ENCODE measurements around the gene EPHA4. TPM values are rescaled to one million over a fixed set of nuclear protein-coding genes. Genes with fewer than 3 reads are reported as not detected.
A peak's percentile ranks its signal among the peaks of the same experiment; 100 is the strongest.

EPHA4 gene
- 0.41 TPM in 1 of 2 replicates, not detected in the other for total RNA-seq (2014; rRNA removed; shearing (Covaris generic))

DNA sequence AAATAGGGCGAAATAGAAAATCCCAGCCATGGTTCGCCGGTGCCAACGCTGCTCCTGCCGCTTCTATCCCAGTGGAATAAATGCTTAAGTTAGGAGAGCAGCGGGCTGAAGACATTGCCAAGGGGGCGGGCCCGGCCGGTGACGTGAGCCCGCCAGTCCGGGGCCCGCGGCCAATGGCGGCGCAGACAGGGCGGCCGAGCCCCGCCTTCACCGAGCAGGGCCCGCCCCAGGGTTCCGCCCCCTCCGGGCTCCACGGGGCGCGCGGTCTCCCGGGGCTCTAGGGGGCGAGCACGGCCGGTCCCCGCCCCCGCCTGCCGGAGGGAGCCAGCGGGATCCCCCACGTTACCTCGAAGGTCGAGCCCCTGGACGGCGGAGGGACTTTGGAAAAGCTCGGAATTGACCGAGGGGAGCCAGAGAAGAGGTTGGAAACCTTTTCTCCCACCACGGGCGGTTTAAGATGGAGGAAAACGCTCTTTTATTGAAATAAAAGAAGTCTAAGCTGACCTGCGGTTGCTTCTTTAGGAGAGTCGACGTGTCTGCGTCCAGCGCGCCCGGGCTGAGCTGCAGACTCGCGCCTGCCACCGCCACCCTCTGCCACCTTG lies at the start of gene EPHA4:
Gene EPHA4 (minus strand): TSS at position 86 of the 602 bp plus-strand sequence. CDS start 56 bp downstream, at position 30.
- DNase-seq (ENCODE audit: low spot score): peak; percentile 68

DNA sequence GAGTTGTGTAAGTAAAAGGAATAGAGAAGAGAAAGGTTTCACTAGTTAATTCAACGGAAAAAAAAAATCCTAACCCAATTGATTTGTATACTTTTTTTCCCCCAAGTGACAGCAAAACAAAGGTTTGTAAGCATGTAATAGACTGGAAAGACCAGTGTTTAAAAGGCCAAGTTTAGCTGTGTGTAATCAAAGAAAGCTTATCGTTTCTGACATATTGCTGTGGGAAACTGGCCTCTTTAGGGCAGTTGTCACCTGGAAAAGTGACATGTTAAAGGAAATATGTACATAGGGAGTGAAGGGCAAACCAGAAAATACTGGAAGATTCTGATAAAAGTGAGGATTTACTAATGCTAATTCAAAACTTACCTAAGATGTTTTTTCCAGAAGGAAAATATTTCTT lies 45.9 kb upstream of the EPHA4 start:
- DNase-seq (ENCODE audit: low spot score): no peak

DNA sequence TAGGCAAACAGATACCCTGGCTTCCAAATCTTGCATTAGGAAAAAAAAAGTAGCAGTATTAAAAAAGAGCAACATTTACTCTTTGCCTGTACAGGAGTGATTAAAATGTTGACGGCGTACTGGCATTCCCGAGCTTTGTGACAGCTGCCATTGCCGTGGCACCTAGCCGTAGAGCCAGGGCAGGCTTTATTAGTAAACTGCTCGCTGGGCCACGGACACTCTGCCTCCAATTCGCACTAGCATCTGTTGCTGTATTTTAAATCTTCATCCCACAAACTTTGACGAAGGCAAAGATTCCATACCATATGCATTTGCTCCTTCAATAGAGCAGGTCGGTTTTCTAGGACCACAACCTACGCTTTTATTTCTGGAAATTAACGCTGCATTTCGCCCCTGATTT lies 44.5 kb upstream of the EPHA4 start:
- no peak for DNase-seq (ENCODE audit: low spot score)

DNA sequence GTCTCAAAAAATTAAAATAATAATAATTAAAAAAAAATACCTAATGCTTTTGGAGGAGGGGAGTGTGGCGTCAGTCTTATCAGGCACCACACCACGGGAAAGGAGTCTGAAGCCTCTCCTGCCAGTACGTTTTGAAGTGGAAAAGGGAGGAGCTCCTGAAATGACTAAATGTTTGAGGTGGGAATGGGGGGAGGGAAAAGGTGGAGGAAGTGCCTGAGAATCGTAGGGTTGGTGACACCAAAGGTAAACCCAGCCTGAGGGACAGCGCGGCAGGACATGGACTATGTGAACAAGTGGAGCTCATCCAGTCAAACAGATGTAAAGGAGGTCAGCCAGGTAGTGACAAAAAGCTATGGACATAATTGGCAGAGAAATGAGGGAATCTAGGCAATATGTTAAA lies 42.2 kb upstream of the EPHA4 start:
- DNase-seq (ENCODE audit: low spot score): no peak

DNA sequence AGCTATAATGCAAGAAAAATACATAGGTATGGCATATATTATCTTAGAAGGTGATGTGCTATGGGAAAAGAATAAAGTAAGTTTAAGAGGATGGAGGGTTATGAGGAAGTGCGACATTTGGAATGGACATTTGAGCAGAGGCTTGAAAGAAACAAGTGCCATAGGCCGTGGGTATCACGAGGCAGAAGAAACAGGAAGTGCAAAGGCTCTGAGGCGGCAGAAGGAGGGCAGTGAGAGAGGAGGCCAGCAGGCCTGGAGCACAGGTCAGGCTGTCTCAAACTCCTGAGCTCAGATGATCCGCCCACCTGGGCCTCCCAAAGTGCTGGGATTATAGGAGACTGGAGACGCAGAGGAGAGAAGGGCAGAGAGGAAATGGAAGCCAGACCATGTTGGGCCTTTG lies 40.7 kb upstream of the EPHA4 start:
- DNase-seq (ENCODE audit: low spot score): no peak

DNA sequence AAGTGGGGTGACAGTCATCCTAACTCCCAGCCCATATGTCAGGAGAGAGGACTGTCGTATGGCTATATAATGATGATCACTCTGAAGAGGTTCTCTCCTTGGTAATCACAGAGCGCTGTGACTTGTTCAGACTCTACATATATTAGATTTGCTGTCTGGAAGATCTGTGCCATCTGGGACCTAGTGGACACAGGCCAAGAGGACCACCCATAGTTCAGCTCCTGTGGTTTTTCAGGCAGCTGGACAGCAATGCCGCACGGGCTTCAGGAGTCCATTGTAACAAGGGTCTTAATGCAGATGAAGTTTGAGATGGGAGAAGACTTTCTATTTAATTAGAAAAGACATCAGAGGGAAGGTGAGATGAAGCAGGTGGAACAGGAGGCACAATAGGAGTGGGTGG lies 40.1 kb upstream of the EPHA4 start:
- no peak for DNase-seq (ENCODE audit: low spot score)

DNA sequence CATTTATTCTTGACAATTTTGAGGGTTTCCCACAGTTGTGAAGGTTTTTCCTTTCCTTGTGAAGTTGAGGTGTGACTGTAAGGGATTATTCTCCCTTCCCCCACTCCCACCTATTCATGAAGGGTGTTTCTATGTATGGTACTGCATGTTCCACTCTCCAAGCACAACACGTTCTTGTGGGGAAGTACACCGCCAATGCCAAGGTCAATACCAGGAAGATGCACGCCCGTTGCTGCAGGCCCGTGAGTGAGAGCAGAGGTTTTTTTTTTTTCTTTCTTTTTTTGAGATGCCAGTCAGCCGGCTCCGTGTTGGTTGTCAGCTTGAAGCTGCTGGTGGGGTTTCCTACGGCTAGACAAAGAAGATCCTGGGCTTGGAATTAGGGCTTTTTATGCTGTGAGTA lies 38.6 kb upstream of the EPHA4 start:
- DNase-seq (ENCODE audit: low spot score): no peak

DNA sequence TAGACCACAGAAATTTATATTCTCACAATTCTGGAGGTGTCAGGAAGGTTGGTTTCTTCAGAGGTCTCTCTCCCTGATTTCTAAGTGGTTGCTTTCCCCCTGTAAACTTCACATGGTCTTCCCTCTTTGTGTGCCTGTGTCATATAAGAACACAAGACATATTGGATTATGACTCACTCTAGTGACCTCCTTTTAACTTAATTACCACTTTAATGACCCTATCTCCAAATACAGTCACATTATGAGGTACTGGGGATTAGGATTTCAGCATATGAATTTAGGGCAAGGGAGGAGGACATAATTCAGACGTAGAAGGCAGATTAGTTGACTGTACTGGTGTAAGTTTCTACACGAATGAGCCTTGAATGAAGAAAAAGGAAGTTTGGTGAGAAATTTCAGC lies 38.2 kb upstream of the EPHA4 start:
- no peak for DNase-seq (ENCODE audit: low spot score)

DNA sequence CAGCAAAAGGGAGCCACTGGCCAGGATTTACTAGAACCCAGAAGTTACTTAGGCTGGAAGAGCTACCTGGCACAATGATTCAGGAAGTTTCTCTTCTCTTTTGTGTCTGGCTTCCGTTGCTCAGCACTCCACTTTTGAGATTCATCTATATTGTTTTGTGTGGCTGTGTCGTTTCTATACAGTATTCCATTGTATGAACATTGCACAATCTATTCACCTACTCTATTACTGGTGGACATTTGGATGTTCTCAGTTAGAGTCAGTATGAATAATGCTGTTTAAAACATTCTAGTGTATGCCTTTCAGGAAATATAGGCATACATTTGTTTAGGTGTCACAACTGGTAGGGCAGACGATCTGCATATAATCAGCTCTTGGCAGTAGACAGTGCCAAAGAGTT lies 36.3 kb upstream of the EPHA4 start:
- DNase-seq (ENCODE audit: low spot score): no peak

DNA sequence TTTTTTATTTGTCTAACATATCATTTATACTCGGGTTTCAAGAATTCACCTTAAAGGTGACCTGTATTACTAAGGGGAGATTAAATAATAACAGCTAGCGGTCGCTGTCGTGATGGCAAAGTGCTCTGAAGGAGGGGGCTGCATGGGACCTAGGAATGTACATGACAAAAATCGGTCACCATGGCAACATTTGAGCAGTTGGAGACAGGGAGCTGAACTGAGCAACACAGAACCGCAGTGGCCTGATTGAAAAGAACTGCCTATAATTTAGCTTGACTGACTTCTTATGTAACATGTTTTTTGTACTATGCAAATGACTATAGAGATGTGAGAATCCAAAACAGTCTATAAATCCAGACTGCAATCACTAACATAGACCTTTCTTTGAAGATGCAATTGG lies 34.3 kb upstream of the EPHA4 start:
- no peak for DNase-seq (ENCODE audit: low spot score)

DNA sequence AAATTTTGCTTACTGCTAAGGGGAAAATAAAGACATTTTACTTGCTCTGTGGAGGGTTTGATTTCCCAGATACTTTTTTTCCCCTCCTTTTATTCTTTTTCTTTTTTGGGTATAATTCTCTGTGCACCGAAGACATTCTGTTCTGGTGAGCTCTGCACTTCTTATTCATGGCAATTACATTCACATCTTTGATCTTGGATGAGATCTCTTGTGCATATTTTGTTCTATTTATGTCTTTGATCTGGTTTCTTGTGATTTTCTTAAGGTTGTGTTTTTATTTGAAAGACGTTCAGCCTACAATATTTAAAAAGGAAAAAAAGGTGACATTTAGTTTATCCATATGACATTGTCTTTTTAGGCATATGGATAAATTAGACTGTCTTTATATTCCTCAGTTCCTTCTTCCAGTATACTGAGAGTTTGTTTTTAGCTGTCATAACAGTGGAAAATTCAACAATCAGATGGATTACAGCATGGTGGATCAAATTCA lies 33.7 kb upstream of the EPHA4 start:
- no peak for DNase-seq (ENCODE audit: low spot score)

DNA sequence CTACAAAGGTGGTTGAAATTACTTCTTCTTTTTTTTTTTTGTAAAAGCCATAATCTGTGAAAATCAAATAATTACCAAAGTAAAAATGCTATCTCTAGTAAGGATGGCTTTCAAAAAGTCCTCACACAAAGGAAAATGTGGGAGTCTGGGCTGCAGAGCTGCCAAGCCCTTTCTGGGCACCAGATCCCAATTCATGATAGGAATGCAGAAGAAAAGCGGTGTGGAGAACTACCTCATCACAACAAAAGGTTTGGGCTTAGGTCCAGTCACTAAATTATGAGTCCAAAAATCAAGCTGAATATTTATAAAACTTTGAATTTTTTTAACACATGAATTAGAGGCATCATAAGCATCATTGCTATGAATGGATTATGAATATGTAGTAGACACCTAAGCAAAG lies 30.8 kb upstream of the EPHA4 start:
- DNase-seq (ENCODE audit: low spot score): no peak

DNA sequence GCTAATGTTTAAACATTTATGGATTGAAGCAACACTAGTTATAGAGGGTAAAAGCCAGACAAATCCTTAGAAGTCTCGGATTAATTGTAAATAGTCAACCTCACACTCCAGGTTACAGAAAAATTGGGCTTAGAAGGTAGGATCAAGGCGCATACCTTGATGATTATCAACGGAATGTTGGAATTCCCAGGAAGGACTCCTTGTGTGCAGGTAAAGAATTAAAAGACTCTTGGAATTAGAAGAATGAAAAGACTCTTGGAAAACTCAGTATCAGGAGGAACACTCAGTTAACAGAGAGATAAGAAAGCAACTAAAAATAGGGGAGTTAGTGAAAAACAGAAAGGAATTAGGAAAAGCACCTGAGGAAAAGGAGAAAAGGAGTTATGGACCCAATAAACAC lies 29.3 kb upstream of the EPHA4 start:
- no peak for DNase-seq (ENCODE audit: low spot score)

DNA sequence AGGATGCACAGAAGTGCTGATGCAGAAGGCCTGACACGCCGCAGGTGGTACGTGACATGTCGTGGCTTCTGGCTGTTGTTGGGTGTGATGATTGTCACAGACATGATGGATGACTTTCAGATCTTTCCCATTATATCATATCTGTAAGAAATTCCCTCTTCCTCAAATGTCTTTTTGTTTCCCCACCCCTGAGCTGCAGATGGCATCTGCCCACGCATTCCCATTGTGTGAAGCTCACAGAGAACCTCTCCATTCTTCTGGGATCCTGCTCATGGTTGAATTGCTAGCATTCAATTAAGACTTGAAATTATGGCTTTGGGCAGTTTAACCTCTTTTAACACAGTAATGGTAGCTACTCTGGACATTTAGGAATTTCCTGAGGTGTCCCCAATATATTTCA lies 28.3 kb upstream of the EPHA4 start:
- no peak for DNase-seq (ENCODE audit: low spot score)

DNA sequence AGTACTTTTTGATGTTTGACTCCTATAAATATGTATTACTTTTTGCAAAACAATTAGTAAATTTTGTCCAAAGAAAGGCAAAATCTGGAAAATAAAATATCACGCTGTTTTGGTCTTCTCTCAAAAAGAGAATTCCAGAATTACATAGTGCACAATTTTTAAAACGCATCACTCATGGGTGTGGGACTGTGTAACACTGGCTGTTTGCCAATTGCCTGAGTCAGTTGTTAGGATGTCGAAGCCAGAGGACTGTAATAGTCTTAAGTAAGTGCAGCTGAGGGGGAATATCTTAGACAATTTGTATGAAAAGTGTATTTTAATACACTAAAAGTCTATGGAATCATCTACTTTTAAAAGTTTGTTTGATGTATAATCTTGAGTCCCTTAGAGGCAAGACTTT lies 24.1 kb upstream of the EPHA4 start:
- DNase-seq (ENCODE audit: low spot score): no peak

DNA sequence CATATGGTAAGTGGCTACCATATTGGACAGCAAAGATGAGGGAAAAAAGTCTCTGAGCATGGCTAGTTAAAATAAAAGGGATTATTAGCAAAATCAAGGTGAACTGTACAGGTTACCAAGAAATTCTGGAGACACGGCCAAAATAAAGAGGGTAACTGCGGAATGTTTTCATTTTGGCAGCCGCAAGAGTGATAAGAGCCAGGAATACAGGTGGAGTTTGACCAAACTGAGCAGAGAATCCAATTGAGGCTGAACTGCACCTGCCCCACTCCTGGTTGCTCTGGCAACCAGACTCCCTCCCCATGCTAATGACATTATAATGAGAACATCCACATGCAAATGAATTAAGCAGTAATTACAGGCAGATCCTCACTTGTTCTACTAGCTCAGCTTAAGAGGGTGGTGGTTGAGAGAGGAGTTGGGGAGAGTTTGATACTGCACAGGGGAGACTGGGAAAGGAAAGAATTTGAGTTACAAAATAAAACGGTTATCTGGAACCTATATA lies 18.8 kb upstream of the EPHA4 start:
- no peak for DNase-seq (ENCODE audit: low spot score)

DNA sequence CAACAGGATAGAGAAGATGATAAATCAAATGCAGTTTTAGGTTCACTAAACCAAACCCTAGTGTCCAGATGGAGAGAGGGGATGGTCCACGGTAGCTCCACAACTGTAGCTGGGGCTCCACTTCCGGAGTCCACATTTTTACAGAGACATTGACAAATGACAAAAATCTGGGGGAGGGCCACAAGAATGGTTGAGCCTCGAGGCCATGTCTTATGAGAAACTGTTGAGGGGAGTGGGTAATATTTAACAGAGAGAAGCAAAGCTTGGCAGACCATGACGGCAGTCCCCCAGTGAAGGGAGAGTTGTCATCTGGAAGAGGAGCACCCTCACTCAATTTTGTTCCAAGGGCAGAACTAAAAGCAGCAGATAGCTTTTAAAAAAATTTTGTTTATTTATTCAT lies 17.6 kb upstream of the EPHA4 start:
- no peak for DNase-seq (ENCODE audit: low spot score)

DNA sequence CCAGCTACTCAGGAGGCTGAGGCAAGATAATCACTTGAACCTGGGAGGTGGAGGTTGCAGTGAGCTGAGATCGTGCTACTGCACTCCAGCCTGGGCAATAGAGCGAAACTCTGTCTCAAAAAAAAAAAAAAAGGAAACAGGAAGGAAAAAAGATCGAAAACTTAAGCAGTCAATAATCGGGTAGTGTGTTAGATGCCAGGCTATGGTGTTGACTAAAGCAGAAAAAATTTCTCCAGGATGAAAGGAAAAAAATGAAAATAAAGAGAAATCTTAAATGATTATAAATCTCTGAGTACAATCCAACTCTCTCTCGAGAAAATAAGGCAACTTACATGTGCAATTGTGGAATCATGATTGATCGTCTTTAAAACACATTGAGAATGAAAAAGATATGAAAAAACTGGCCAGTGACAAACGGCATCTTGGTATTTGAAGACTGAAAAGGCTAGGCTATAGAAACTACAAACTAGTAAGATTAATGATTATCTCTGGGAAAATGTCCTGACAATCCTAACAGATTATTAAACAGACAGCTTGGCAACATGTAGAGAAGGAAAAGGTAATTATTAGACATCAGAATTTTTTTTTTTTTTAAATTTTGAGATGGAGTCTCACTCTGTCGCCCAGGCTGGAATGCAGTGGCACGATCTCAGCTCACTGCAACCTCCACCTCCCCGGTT lies 16.3 kb upstream of the EPHA4 start:
- DNase-seq (ENCODE audit: low spot score): no peak

DNA sequence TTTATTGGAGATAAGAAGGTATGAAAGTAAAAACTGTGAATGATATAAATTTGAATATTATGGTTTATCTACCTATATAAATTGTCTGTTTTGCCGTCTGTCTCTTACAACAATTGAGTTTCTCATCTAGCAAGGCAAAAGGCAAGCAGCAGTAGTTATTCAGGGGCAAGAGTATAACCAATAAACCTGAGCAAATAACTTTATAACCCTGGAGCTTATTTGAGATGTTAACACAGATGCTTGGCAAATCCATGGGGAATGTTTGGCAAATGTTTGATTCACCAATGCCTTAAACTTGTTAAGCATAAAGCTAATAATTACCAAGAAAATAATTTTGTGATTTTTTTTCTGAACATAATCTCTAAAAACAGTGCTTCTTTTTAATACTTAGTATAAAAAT lies 9.9 kb upstream of the EPHA4 start:
- no peak for DNase-seq (ENCODE audit: low spot score)

DNA sequence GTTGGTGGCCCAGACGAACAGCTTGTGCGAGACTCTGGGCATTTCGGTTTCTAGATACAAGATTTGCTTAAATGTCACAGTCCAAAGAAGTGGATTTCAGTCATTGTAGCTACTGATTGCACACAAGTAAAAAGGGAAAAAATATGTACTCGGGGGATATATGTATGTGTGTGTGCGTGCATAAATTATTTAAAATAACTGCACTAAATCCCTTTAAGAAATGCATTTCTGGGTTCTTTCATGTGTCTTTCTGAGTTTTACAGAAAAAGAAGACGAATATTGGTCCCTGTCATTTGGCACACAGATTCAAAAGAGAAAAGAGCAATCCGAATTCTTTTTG lies 2.1 kb upstream of the EPHA4 start:
- DNase-seq (ENCODE audit: low spot score): no peak

DNA sequence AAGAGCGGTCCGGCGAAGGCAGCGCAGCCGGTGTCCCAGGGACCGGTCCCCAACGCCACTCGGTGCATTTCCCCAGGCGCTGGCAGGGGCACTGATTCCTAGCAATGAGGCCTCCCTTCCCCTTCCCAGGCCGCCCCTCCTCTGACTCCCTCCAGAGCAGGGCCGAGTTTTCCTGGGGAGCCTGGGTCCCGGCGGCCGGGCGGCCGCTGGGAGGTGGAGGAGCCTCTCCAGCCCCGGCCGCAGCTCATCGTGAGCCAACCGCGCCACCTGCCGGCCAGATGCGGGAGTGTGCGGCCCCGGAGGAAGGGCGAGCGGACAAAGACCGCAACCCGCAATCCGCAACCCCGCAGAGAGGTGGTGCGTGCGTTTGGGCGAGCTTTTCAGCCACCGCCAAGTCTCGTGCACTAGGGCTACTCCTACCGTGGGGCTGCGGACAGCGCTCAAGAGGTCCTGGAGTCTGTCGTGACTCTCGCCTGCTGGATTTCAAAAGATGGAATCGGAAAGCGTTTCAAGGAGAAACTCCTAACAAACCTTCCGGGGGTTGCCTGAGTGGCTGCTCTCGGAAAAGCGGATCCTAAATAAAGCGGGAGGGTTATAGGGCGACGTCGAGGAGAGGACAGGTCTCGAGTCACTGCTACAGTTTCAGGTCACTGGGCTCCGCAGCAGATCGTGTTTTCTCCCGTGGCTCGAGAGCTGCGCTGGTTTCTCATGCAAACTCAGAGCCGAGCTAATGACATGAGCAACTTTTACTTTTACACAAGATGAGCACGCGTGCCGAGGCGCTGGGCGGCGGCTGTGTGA lies 1.5 kb upstream of the EPHA4 start:
- DNase-seq (ENCODE audit: low spot score): peak; percentile 75

DNA sequence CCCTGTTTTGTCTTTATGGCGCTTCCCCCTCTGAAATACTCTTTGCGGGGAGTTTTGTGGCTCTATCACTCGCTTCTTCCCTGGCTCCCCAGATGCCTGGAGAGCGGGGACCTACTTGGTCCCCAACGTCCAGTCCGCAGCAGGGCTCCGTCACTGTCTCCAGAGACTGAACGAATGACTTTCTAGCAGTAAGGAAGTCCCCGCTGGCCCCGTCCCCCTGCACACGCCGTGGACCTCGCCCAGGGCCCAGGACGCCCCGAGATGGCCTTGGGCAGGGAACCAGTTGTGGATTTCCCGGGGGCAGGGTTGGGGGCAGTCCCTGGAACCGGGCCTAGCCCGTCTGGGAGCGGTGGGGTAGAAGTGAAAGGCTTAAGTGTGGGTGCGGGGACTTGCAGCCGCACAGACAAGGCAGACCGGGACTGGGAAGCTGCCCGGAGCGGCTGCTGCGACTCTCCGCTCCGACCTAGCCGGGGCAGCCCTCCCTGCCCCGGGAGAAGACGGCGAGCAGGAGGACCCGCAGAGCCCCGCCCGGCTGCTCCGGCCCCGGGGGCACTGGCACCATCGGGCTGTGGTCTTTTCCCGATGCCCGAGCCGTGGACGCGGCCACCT lies 821 bp upstream of the EPHA4 start:
- DNase-seq (ENCODE audit: low spot score): peak; percentile 33
